GM23338 (cell line): ENCODE data around the gene GRID1. TPM values are rescaled to one million over a fixed set of nuclear protein-coding genes. Genes with fewer than 3 reads are reported as not detected.
A peak's percentile ranks its signal among the peaks of the same experiment; 100 is the strongest.

Source experiments
- ATAC-seq: fragments of 200-7000 bp; cut with Tn5 transposase; 3 replicates; pipeline ENCODE4 v1.9.1; 2020
- DNase-seq: peaks from one replicate; pipeline ENCODE4 v3.0.0-alpha.2; 2015; ENCODE audit warnings: low spot score
- H2AFZ ChIP-seq: fragments of 200-600 bp; sonication (generic); 2 replicates; pipeline ENCODE4 v1.8.0; 2016; ENCODE audit warnings: antibody characterized with exemption, mild to moderate bottlenecking, moderate library complexity
- H3F3A ChIP-seq: fragments of 200-600 bp; sonication (generic); replicated peaks from 2 replicates; pipeline ENCODE4 v1.8.0; 2017; ENCODE audit warnings: antibody characterized with exemption, mixed run types, low read depth
- H3K27ac ChIP-seq: fragments of 200-600 bp; sonication (generic); 2 replicates; pipeline ENCODE4 v1.6.1; 2016; ENCODE audit warnings: low read depth
- H3K27me3 ChIP-seq: fragments of 200-600 bp; sonication (generic); 2 replicates; pipeline ENCODE4 v1.8.0; 2016; ENCODE audit warnings: mild to moderate bottlenecking, mixed run types, moderate library complexity; ENCODE audit not compliant: insufficient read depth
- H3K36me3 ChIP-seq: fragments of 200-600 bp; sonication (generic); 2 replicates; pipeline ENCODE4 v1.8.0; 2016; ENCODE audit warnings: mild to moderate bottlenecking; ENCODE audit not compliant: insufficient read depth
- H3K4me1 ChIP-seq: fragments of 200-600 bp; sonication (generic); 2 replicates; pipeline ENCODE4 v1.8.0; 2016; ENCODE audit warnings: mild to moderate bottlenecking, moderate library complexity; ENCODE audit not compliant: insufficient read depth
- H3K4me2 ChIP-seq: fragments of 200-600 bp; sonication (generic); 2 replicates; pipeline ENCODE4 v1.7.1; 2017; ENCODE audit warnings: mixed run types
- H3K4me3 ChIP-seq: fragments of 200-600 bp; sonication (generic); 2 replicates; pipeline ENCODE4 v1.6.1; 2016; ENCODE audit warnings: mixed run types
- H3K79me2 ChIP-seq: fragments of 200-600 bp; sonication (generic); replicated peaks from 2 replicates; pipeline ENCODE4 v1.8.0; 2017; ENCODE audit warnings: mild to moderate bottlenecking; ENCODE audit not compliant: insufficient read depth
- H3K9me2 ChIP-seq: fragments of 200-600 bp; sonication (generic); 2 replicates; pipeline ENCODE4 v1.8.0; 2017; ENCODE audit not compliant: insufficient read depth
- H4K20me1 ChIP-seq: fragments of 200-600 bp; sonication (generic); replicated peaks from 2 replicates; pipeline ENCODE4 v1.8.0; 2017; ENCODE audit warnings: mild to moderate bottlenecking; ENCODE audit not compliant: insufficient read depth
- H3K27ac Mint-ChIP-seq: 2 replicates; pipeline ENCODE4 v1.8.0; 2020; ENCODE audit warnings: inconsistent platforms, mild to moderate bottlenecking, moderate library complexity, mixed read lengths
- H3K27me3 Mint-ChIP-seq: 3 replicates; pipeline ENCODE4 v1.8.0; 2022; ENCODE audit warnings: low read depth, mild to moderate bottlenecking, moderate library complexity, mixed read lengths, inconsistent platforms; ENCODE audit not compliant: insufficient read depth, poor library complexity
- H3K36me3 Mint-ChIP-seq: 3 replicates; pipeline ENCODE4 v1.8.0; 2021; ENCODE audit warnings: low read depth, mild to moderate bottlenecking, inconsistent platforms, moderate library complexity, mixed read lengths
- H3K4me1 Mint-ChIP-seq: 3 replicates; pipeline ENCODE4 v1.8.0; 2020; ENCODE audit warnings: mild to moderate bottlenecking, inconsistent platforms, mixed read lengths
- H3K4me3 Mint-ChIP-seq: 3 replicates; pipeline ENCODE4 v1.8.0; 2021; ENCODE audit warnings: moderate library complexity, mild to moderate bottlenecking, inconsistent platforms, mixed read lengths
- H3K9me3 Mint-ChIP-seq: 3 replicates; pipeline ENCODE4 v1.8.0; 2020; ENCODE audit warnings: moderate library complexity, mild to moderate bottlenecking, inconsistent platforms, mixed read lengths
- CREB1 ChIP-seq: fragments of 250-450 bp; sonication (Bioruptor Pico); IDR thresholded peaks from 2 replicates; pipeline ENCODE4 v1.5.0; 2020; ENCODE audit warnings: low read depth, mild to moderate bottlenecking, moderate library complexity
- EZH2 ChIP-seq: fragments of 200-600 bp; sonication (generic); IDR thresholded peaks from one replicate; pipeline ENCODE4 v1.8.0; 2017; ENCODE audit warnings: antibody characterized with exemption, mild to moderate bottlenecking, low read depth; ENCODE audit not compliant: unreplicated experiment
- EZH2phosphoT487 ChIP-seq: fragments of 200-600 bp; sonication (generic); IDR thresholded peaks from one replicate; pipeline ENCODE4 v1.8.1; 2018; ENCODE audit warnings: antibody characterized with exemption; ENCODE audit not compliant: unreplicated experiment
- JUNB ChIP-seq: IDR thresholded peaks from one replicate; pipeline ENCODE4 v1.6.1; 2016; ENCODE audit warnings: antibody characterized with exemption; ENCODE audit not compliant: unreplicated experiment
- REST ChIP-seq: IDR thresholded peaks from one replicate; pipeline ENCODE4 v1.6.1; 2018; ENCODE audit warnings: antibody characterized with exemption; ENCODE audit not compliant: unreplicated experiment
- STAT1 ChIP-seq: IDR thresholded peaks from one replicate; pipeline ENCODE4 v1.6.1; 2016; ENCODE audit warnings: antibody characterized with exemption; ENCODE audit not compliant: unreplicated experiment
- ZNF114 ChIP-seq: fragments of 250-450 bp; sonication (Bioruptor Pico); IDR thresholded peaks from 2 replicates; pipeline ENCODE4 v1.5.0; 2020; ENCODE audit warnings: mild to moderate bottlenecking, moderate library complexity
- polyA plus RNA-seq: library from polyadenylated mRNA; unstranded; fragments of >200 nt; fragmentation: Nextera tagmentation; extraction: Ambion mirVana; gene quantifications from 2 replicates; pipeline ENCODE4 v1.2.1, GENCODE V29; 2016
- total RNA-seq: library from RNA; depleted of rRNA; stranded (reverse); fragments of >200 nt; shearing (Covaris generic); gene quantifications from 2 replicates; pipeline ENCODE4 v1.2.3, GENCODE V29; 2014
- TF ChIP-seq, protein P1 (sequence below), 2 experiments: fragments of 200-600 bp in 1 of 2; sonication (generic) in 1 of 2; conservative IDR thresholded peaks; 2 replicates each; pipeline versions ENCODE4 v1.5.1 to v1.6.1; 2016 to 2017; ENCODE audit warnings: antibody characterized with exemption in 2 of 2, low read depth in 2 of 2, mild to moderate bottlenecking in 2 of 2, moderate library complexity in 1 of 2
- TF ChIP-seq, protein P2 (sequence below): IDR thresholded peaks from 2 replicates; pipeline ENCODE4 v1.6.1; 2016; ENCODE audit warnings: antibody characterized with exemption
- TF ChIP-seq, protein P3 (sequence below): fragments of 250-450 bp; sonication (Bioruptor Pico); IDR thresholded peaks from 2 replicates; pipeline ENCODE4 v1.5.0; 2020; ENCODE audit warnings: mild to moderate bottlenecking, moderate library complexity

GRID1 gene
- total and polyA plus RNA-seq, 2 experiments from 2014 or later: 0.14 to 0.15 TPM

GRCh38 chr10:86090807-86091206, 275.8 kb downstream of the GRID1 start (continued):
- TF ChIP-seq, protein P1, sequence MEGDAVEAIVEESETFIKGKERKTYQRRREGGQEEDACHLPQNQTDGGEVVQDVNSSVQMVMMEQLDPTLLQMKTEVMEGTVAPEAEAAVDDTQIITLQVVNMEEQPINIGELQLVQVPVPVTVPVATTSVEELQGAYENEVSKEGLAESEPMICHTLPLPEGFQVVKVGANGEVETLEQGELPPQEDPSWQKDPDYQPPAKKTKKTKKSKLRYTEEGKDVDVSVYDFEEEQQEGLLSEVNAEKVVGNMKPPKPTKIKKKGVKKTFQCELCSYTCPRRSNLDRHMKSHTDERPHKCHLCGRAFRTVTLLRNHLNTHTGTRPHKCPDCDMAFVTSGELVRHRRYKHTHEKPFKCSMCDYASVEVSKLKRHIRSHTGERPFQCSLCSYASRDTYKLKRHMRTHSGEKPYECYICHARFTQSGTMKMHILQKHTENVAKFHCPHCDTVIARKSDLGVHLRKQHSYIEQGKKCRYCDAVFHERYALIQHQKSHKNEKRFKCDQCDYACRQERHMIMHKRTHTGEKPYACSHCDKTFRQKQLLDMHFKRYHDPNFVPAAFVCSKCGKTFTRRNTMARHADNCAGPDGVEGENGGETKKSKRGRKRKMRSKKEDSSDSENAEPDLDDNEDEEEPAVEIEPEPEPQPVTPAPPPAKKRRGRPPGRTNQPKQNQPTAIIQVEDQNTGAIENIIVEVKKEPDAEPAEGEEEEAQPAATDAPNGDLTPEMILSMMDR (conservative IDR thresholded peaks at IDR 0.05; ENCODE audit: low read depth in 2 of 2): 0 out of 4 replicates have a peak, but pooled peaks have one; percentile 4 to 10

DNA sequence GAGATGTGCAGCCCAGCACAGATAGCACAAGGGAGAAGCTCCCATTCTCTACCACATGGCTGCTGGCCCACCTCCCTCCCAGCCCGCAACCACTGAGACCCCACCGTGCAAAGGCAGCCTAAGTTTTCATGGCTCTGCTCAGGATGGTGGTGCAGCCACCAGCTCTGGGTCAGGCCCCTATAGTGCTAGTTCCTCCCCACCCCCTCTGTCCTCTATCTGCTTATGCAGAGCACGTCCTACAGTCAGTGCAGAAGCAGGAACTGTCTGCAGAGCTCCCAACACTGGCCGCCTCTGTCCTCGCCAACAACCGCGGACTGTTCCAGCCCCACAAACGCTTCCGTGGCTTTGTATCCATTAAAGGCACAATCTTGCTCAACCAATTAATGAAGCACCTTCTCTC, 278.9 kb downstream of the GRID1 start:
- Histone ChIP-seq H4K20me1 (no peaks in the 10 kb centered on the region), H3K4me1 (no peaks in the 10 kb centered on the region), H2AFZ (no peak overlapping the region), H3F3A (no peaks in the 10 kb centered on the region), H3K79me2 (no peaks in the 10 kb centered on the region), H3K4me2 (no peak overlapping the region), H3K36me3 (no peaks in the 10 kb centered on the region), H3K4me3 (no peak overlapping the region), H3K9me2 (no peaks in the 10 kb centered on the region), H3K27me3 (no peaks in the 10 kb centered on the region), H3K27ac (no peak overlapping the region)
- no peak for ATAC-seq
- peaks cover 48% of the 10 kb centered on the region for H3K9me3 Mint-ChIP-seq
- no peak overlapping the region for H3K4me3 Mint-ChIP-seq
- no peak for DNase-seq
- peaks cover 8% of the 10 kb centered on the region for H3K27me3 Mint-ChIP-seq
- no peak overlapping the region for H3K27ac Mint-ChIP-seq
- no peaks in the 10 kb centered on the region; the same call in 2 of the 3 replicates for H3K36me3 Mint-ChIP-seq
- H3K4me1 Mint-ChIP-seq: peaks cover 11% of the 10 kb centered on the region; the same call in 2 of the 3 replicates
- TF ChIP-seq ZNF114 (CRISPR knock-in tag): no peak
- no peak for TF ChIP-seq JUNB
- TF ChIP-seq, protein P1 (conservative IDR thresholded peaks at IDR 0.05; ENCODE audit: low read depth in 2 of 2): no peak
- TF ChIP-seq CREB1 (CRISPR knock-in tag): no peak
- TF ChIP-seq EZH2phosphoT487: no peak
- TF ChIP-seq, protein P2, sequence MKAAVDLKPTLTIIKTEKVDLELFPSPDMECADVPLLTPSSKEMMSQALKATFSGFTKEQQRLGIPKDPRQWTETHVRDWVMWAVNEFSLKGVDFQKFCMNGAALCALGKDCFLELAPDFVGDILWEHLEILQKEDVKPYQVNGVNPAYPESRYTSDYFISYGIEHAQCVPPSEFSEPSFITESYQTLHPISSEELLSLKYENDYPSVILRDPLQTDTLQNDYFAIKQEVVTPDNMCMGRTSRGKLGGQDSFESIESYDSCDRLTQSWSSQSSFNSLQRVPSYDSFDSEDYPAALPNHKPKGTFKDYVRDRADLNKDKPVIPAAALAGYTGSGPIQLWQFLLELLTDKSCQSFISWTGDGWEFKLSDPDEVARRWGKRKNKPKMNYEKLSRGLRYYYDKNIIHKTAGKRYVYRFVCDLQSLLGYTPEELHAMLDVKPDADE: no peak
- TF ChIP-seq EZH2: no peak
- no peak for TF ChIP-seq REST
- TF ChIP-seq, protein P3, sequence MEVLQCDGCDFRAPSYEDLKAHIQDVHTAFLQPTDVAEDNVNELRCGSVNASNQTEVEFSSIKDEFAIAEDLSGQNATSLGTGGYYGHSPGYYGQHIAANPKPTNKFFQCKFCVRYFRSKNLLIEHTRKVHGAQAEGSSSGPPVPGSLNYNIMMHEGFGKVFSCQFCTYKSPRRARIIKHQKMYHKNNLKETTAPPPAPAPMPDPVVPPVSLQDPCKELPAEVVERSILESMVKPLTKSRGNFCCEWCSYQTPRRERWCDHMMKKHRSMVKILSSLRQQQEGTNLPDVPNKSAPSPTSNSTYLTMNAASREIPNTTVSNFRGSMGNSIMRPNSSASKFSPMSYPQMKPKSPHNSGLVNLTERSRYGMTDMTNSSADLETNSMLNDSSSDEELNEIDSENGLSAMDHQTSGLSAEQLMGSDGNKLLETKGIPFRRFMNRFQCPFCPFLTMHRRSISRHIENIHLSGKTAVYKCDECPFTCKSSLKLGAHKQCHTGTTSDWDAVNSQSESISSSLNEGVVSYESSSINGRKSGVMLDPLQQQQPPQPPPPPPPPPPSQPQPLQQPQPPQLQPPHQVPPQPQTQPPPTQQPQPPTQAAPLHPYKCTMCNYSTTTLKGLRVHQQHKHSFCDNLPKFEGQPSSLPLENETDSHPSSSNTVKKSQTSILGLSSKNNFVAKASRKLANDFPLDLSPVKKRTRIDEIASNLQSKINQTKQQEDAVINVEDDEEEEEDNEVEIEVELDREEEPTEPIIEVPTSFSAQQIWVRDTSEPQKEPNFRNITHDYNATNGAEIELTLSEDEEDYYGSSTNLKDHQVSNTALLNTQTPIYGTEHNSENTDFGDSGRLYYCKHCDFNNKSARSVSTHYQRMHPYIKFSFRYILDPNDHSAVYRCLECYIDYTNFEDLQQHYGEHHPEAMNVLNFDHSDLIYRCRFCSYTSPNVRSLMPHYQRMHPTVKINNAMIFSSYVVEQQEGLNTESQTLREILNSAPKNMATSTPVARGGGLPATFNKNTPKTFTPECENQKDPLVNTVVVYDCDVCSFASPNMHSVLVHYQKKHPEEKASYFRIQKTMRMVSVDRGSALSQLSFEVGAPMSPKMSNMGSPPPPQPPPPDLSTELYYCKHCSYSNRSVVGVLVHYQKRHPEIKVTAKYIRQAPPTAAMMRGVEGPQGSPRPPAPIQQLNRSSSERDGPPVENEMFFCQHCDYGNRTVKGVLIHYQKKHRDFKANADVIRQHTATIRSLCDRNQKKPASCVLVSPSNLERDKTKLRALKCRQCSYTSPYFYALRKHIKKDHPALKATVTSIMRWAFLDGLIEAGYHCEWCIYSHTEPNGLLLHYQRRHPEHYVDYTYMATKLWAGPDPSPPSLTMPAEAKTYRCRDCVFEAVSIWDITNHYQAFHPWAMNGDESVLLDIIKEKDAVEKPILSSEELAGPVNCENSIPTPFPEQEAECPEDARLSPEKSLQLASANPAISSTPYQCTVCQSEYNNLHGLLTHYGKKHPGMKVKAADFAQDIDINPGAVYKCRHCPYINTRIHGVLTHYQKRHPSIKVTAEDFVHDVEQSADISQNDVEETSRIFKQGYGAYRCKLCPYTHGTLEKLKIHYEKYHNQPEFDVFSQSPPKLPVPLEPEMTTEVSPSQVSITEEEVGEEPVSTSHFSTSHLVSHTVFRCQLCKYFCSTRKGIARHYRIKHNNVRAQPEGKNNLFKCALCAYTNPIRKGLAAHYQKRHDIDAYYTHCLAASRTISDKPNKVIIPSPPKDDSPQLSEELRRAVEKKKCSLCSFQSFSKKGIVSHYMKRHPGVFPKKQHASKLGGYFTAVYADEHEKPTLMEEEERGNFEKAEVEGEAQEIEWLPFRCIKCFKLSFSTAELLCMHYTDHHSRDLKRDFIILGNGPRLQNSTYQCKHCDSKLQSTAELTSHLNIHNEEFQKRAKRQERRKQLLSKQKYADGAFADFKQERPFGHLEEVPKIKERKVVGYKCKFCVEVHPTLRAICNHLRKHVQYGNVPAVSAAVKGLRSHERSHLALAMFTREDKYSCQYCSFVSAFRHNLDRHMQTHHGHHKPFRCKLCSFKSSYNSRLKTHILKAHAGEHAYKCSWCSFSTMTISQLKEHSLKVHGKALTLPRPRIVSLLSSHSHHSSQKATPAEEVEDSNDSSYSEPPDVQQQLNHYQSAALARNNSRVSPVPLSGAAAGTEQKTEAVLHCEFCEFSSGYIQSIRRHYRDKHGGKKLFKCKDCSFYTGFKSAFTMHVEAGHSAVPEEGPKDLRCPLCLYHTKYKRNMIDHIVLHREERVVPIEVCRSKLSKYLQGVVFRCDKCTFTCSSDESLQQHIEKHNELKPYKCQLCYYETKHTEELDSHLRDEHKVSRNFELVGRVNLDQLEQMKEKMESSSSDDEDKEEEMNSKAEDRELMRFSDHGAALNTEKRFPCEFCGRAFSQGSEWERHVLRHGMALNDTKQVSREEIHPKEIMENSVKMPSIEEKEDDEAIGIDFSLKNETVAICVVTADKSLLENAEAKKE (CRISPR knock-in tag): no peak
- no peak for TF ChIP-seq STAT1
